Measurements from ENCODE around the gene ALAD.
A peak's percentile ranks its signal among the peaks of the same experiment; 100 is the strongest.
"Not testable (repeated sequence)": the region's sequence is repeated elsewhere in the genome, so short reads cannot be mapped to it uniquely, and the experiment has no call there.

The ALAD gene

GRCh38 chr9:113381909-113382411 lies 19.1 kb downstream of the ALAD start:
- TF ChIP-seq CTCF (IDR thresholded peaks at IDR 0.05; ENCODE audit: low read depth, low read length, missing control alignments), result no peak
- in situ Hi-C loops (cut with HindIII; ENCODE audit: low sequenced_read_pairs), result no loop called here
- no peak for DNase-seq (ENCODE audit: low read depth)
- H3K4me3 ChIP-seq (ENCODE audit: low read depth, low read length), result no peak overlapping the region

GRCh38 chr9:113381441-113381840 lies 19.6 kb downstream of the ALAD start:
- DNase-seq (ENCODE audit: low read depth); in situ Hi-C loops (cut with HindIII; ENCODE audit: low sequenced_read_pairs); H3K4me3 ChIP-seq (ENCODE audit: low read depth, low read length): not testable (repeated sequence)

- in situ Hi-C loops (cut with HindIII; ENCODE audit: low sequenced_read_pairs), result no loop called here
- H3K4me3 ChIP-seq (ENCODE audit: low read depth, low read length), result no peak overlapping the region
- TF ChIP-seq CTCF (IDR thresholded peaks at IDR 0.05; ENCODE audit: low read depth, low read length, missing control alignments), result no peak
- no peak for DNase-seq (ENCODE audit: low read depth)
Measured at GRCh38 chr9:113380869-113381378, 20.2 kb downstream of the ALAD start.

GRCh38 chr9:113379829-113380210 lies 21.3 kb downstream of the ALAD start:
- H3K4me3 ChIP-seq (ENCODE audit: low read depth, low read length); DNase-seq (ENCODE audit: low read depth); in situ Hi-C loops (cut with HindIII; ENCODE audit: low sequenced_read_pairs): not testable (repeated sequence)

GRCh38 chr9:113379094-113379828 lies 21.8 kb downstream of the ALAD start:
- H3K4me3 ChIP-seq (ENCODE audit: low read depth, low read length); in situ Hi-C loops (cut with HindIII; ENCODE audit: low sequenced_read_pairs); DNase-seq (ENCODE audit: low read depth): not testable (repeated sequence)

- in situ Hi-C loops (cut with HindIII; ENCODE audit: low sequenced_read_pairs), result no loop called here
- no peak for TF ChIP-seq CTCF (IDR thresholded peaks at IDR 0.05; ENCODE audit: low read depth, low read length, missing control alignments)
Measured at GRCh38 chr9:113376634-113377567, 24.2 kb downstream of the ALAD start, which contains the start of gene HDHD3. HDHD3 (minus strand) TSS chr9:113376986; CDS start chr9:113374354, 2,632 bp downstream.

GRCh38 chr9:113375057-113376023 lies 25.7 kb downstream of the ALAD start:
- in situ Hi-C loops (cut with HindIII; ENCODE audit: low sequenced_read_pairs), result no loop called here
- no peak for DNase-seq (ENCODE audit: low read depth)
- no peak overlapping the region for H3K4me3 ChIP-seq (ENCODE audit: low read depth, low read length)

More at GRCh38 chr9:113376634-113377567, 24.2 kb downstream of the ALAD start, which contains the start of gene HDHD3:
- peak within 1 kb of the TSS; percentile 83 for H3K4me3 ChIP-seq (ENCODE audit: low read depth, low read length)
- DNase-seq (ENCODE audit: low read depth), result no peak

More at GRCh38 chr9:113375057-113376023, 25.7 kb downstream of the ALAD start:
- TF ChIP-seq CTCF (IDR thresholded peaks at IDR 0.05; ENCODE audit: low read depth, low read length, missing control alignments), result no peak

Measured in astrocyte of the cerebellum (primary cell).